Spleen (tissue), 11 donors: ENCODE measurements around the gene ACSS1. TPM values are rescaled to one million over a fixed set of nuclear protein-coding genes. Genes with fewer than 3 reads are reported as not detected.

Source experiments
- DNase-seq: peaks from one replicate; pipeline ENCODE4 v3.0.0-alpha.2; 2020
- H3K27ac ChIP-seq, 8 donors: fragments of 200-600 bp; sonication (generic) in 7 of 8; 1 replicate in 4 of 8; 2 replicates in 4 of 8; pipeline versions ENCODE4 v1.5.0 to v1.8.0; 2016 to 2021; ENCODE audit warnings: inconsistent platforms in 4 of 8, mild to moderate bottlenecking in 4 of 8, moderate library complexity in 1 of 8
- H3K27me3 ChIP-seq, 7 donors: fragments of 200-600 bp; sonication (generic) in 6 of 7; replicated peaks in 1 of 7; 1 replicate in 4 of 7; 2 replicates in 3 of 7; pipeline versions ENCODE4 v1.5.0 to v1.8.0; 2016 to 2021; ENCODE audit warnings: inconsistent platforms in 3 of 7, mild to moderate bottlenecking in 1 of 7
- H3K36me3 ChIP-seq, 6 donors: fragments of 200-600 bp; sonication (generic) in 5 of 6; 1 replicate in 4 of 6; 2 replicates in 2 of 6; pipeline versions ENCODE4 v1.5.0 to v1.8.0; 2016 to 2021; ENCODE audit warnings: inconsistent platforms in 2 of 6
- H3K4me1 ChIP-seq, 6 donors: fragments of 200-600 bp; sonication (generic) in 5 of 6; 1 replicate in 3 of 6; 2 replicates in 3 of 6; pipeline versions ENCODE4 v1.5.0 to v1.8.0; 2016 to 2021; ENCODE audit warnings: inconsistent platforms in 3 of 6
- H3K4me3 ChIP-seq, 8 donors: fragments of 200-600 bp; sonication (generic) in 7 of 8; 1 replicate in 4 of 8; 2 replicates in 4 of 8; pipeline versions ENCODE4 v1.5.0 to v1.8.0; 2016 to 2021; ENCODE audit warnings: inconsistent platforms in 4 of 8, mild to moderate bottlenecking in 4 of 8, moderate library complexity in 2 of 8
- H3K9me3 ChIP-seq, 8 donors: fragments of 200-600 bp; sonication (generic) in 7 of 8; 1 replicate in 4 of 8; 2 replicates in 4 of 8; pipeline versions ENCODE4 v1.5.0 to v1.8.0; 2016 to 2021; ENCODE audit warnings: inconsistent platforms in 4 of 8
- CTCF ChIP-seq, 11 experiments: fragments of 200-600 bp in 7 of 11; fragments of 450-650 bp in 4 of 11; sonication (generic) in 4 of 11; IDR thresholded peaks in 8 of 11; conservative IDR thresholded peaks in 3 of 11; 1 replicate in 7 of 11; 2 replicates in 4 of 11; pipeline versions ENCODE4 v1.4.0 to v1.8.0; 2016 to 2021; ENCODE audit warnings: antibody characterized with exemption in 11 of 11, inconsistent platforms in 4 of 11, mild to moderate bottlenecking in 1 of 11
- POLR2A ChIP-seq, 3 donors: fragments of 450-650 bp; IDR thresholded peaks; one replicate each; pipeline ENCODE4 v1.5.1; 2017; ENCODE audit warnings: antibody characterized with exemption in 3 of 3, mild to moderate bottlenecking in 1 of 3
- POLR2AphosphoS5 ChIP-seq, 3 donors: sonication (generic); formaldehyde crosslinking; IDR thresholded peaks; one replicate each; pipeline ENCODE4 v1.5.1; 2017; ENCODE audit warnings: antibody characterized with exemption in 3 of 3
- WGBS, 5 donors: extraction: QIAGEN DNeasy Blood & Tissue Kit in 3 of 5; methylation state at CpG; one replicate each; pipeline versions ENCODE4 v1.1.5 to v1.1.7; 2013 to 2018; 5-methylcytosine and 5-hydroxymethylcytosine counted together
- intact Hi-C: fragments of 100-400 bp; cut with DNase I; formaldehyde crosslinking; loops from one replicate; pipeline ENCODE4 v1.15.0; 2023; ENCODE audit warnings: low total_unique reads
- polyA plus RNA-seq, 3 donors: library from polyadenylated mRNA; stranded (reverse); fragments of 200-250 nt; gene quantifications; one replicate each; pipeline ENCODE4 v1.2.1, GENCODE V29; 2013
- total RNA-seq, 7 donors: library from RNA; depleted of rRNA in 3 of 7; stranded (reverse); fragments of >200 nt in 3 of 7; fragmentation: NEBNext Ultra II Directional in 4 of 7; extraction: Animal tissue kit (Norgen Biotek cat#: 25700) in 4 of 7; gene quantifications; one replicate each; pipeline versions ENCODE4 v1.1.0 to v1.2.1, GENCODE V29; 2016 to 2021
- donor health status: healthy with polysubstance abuse.
- donor health status: DM: no; HTN: no; CAD: no; lungs with moderate emphysema.
- donor health status: DM: no; HTN: no; CAD: no.
- donor health status: Bipolar disorder and iron deficiency.
- donor health status: healthy.
- donor health status: DM: no; HTN: no; CAD: no.
- donor health status: DM: yes; HTN: yes; CAD: no.

Gene ACSS1
- total and polyA plus RNA-seq, 10 donors = 20.3 to 50.8 (median 36.4) TPM

GRCh38 chr20:25065625-25066338 is 7.8 kb upstream of the ACSS1 start:
- WGBS, 5 donors = 31 to 35% (median 33%) methylated on average over 9 of the region's 9 CpGs

GRCh38 chr20:25065072-25065624 is 7.2 kb upstream of the ACSS1 start:
- Histone ChIP-seq H3K4me1 (peaks cover 0 to 15% (median 8%) of the 10 kb centered on the region in 6 donors), H3K9me3 (no peaks in the 10 kb centered on the region), H3K4me3 (no peak overlapping the region), H3K36me3 (no peaks in the 10 kb centered on the region), H3K27me3 (peaks cover 0 to 30% (median 3%) of the 10 kb centered on the region in 7 donors), H3K27ac (no peak overlapping the region)
- TF ChIP-seq POLR2AphosphoS5 (IDR thresholded peaks at IDR 0.05) (no peak), POLR2A (IDR thresholded peaks at IDR 0.05) (no peak), CTCF (IDR thresholded peaks at IDR 0.05 in 8 of 11, conservative IDR thresholded peaks at IDR 0.05 in 3 of 11) (no peak)
- 73 to 81% (median 76%) methylated on average over 9 of the region's 9 CpGs for WGBS, 5 donors
- intact Hi-C loops = no loop called here
- DNase-seq = peak; percentile 77

More at GRCh38 chr20:25065625-25066338, 7.8 kb upstream of the ACSS1 start:
- H3K4me1 ChIP-seq = peaks cover 0 to 15% (median 8%) of the 10 kb centered on the region in 6 donors
- intact Hi-C loops = loop anchor here (2.0 kb wide), 1 partner anchor 71 kb away; no protein-coding TSS in a partner anchor
- TF ChIP-seq POLR2A (IDR thresholded peaks at IDR 0.05) (no peak), CTCF (IDR thresholded peaks at IDR 0.05 in 8 of 11, conservative IDR thresholded peaks at IDR 0.05 in 3 of 11) (peak; percentile 70 to 91 (median 83)), POLR2AphosphoS5 (IDR thresholded peaks at IDR 0.05) (no peak)
- no peaks in the 10 kb centered on the region for H3K36me3 ChIP-seq
- peak overlapping the region in 1 of 8 donors; percentile 5 for H3K4me3 ChIP-seq
- peak; percentile 82 for DNase-seq
- H3K27ac ChIP-seq = no peak overlapping the region
- peaks cover 0 to 35% (median 3%) of the 10 kb centered on the region in 7 donors for H3K27me3 ChIP-seq
- H3K9me3 ChIP-seq = no peaks in the 10 kb centered on the region

GRCh38 chr20:25064561-25065071 is 6.7 kb upstream of the ACSS1 start:
- peaks cover 0 to 17% (median 9%) of the 10 kb centered on the region in 6 donors for H3K4me1 ChIP-seq
- H3K9me3 ChIP-seq = no peaks in the 10 kb centered on the region
- no peak overlapping the region for H3K27ac ChIP-seq
- peaks cover 0 to 24% (median 3%) of the 10 kb centered on the region in 7 donors for H3K27me3 ChIP-seq
- H3K4me3 ChIP-seq = no peak overlapping the region
- no peaks in the 10 kb centered on the region for H3K36me3 ChIP-seq
- TF ChIP-seq POLR2AphosphoS5 (IDR thresholded peaks at IDR 0.05) (no peak), POLR2A (IDR thresholded peaks at IDR 0.05) (no peak), CTCF (IDR thresholded peaks at IDR 0.05 in 8 of 11, conservative IDR thresholded peaks at IDR 0.05 in 3 of 11) (no peak)
- intact Hi-C loops = no loop called here
- peak; percentile 32 for DNase-seq
- 93 to 95% (median 94%) methylated on average over 4 of the region's 4 CpGs for WGBS, 5 donors

GRCh38 chr20:25063981-25064380 is 6.0 kb upstream of the ACSS1 start:
- H3K9me3 ChIP-seq = no peaks in the 10 kb centered on the region
- no peaks in the 10 kb centered on the region for H3K36me3 ChIP-seq
- H3K4me3 ChIP-seq = no peak overlapping the region
- TF ChIP-seq POLR2AphosphoS5 (IDR thresholded peaks at IDR 0.05) = no peak
- no peak for TF ChIP-seq CTCF (IDR thresholded peaks at IDR 0.05 in 8 of 11, conservative IDR thresholded peaks at IDR 0.05 in 3 of 11)
- no peak for TF ChIP-seq POLR2A (IDR thresholded peaks at IDR 0.05)
- 83 to 93% (median 88%) methylated on average over 2 of the region's 2 CpGs for WGBS, 5 donors
- no peak overlapping the region for H3K27ac ChIP-seq
- DNase-seq = peak; percentile 70
- H3K27me3 ChIP-seq = peaks cover 0 to 18% (median 0%) of the 10 kb centered on the region in 7 donors
- intact Hi-C loops = no loop called here
- H3K4me1 ChIP-seq = peaks cover 3 to 23% (median 16%) of the 10 kb centered on the region in 6 donors
